Glomerular visceral epithelial cell (primary cell): ENCODE results near the gene GTF2IRD1.

ENCODE experiments used
- DNase-seq: peaks from one replicate; pipeline ENCODE4 v3.0.0-alpha.2; 2016; ENCODE audit errors: extremely low spot score

The GTF2IRD1 gene

GRCh38 chr7:74567318-74567668 lies 113.6 kb downstream of the GTF2IRD1 start:
- DNase-seq, result no peak

GRCh38 chr7:74568658-74569057 lies 115.0 kb downstream of the GTF2IRD1 start:
- DNase-seq, result no peak

- DNase-seq, result no peak
These were observed 115.9 kb downstream of the GTF2IRD1 start for GRCh38 chr7:74569501-74570075.

GRCh38 chr7:74570533-74571156 lies 116.9 kb downstream of the GTF2IRD1 start:
- DNase-seq, result no peak

GRCh38 chr7:74572301-74572979 lies 118.7 kb downstream of the GTF2IRD1 start:
- DNase-seq, result no peak

- no peak for DNase-seq
These were observed 119.8 kb downstream of the GTF2IRD1 start for GRCh38 chr7:74573512-74573911.

- DNase-seq, result peak; percentile 75
These were observed 121.5 kb downstream of the GTF2IRD1 start for GRCh38 chr7:74575083-74575784.

- DNase-seq, result no peak
These were observed 122.1 kb downstream of the GTF2IRD1 start for GRCh38 chr7:74575811-74576210.

- DNase-seq, result no peak
These were observed 126.3 kb downstream of the GTF2IRD1 start for GRCh38 chr7:74579800-74580685.

GRCh38 chr7:74581916-74582440 lies 128.3 kb downstream of the GTF2IRD1 start:
- no peak for DNase-seq

GRCh38 chr7:74582447-74583039 lies 128.8 kb downstream of the GTF2IRD1 start:
- DNase-seq, result no peak

GRCh38 chr7:74583630-74584029 lies 129.9 kb downstream of the GTF2IRD1 start:
- no peak for DNase-seq

- DNase-seq, result no peak
These were observed 130.7 kb downstream of the GTF2IRD1 start for GRCh38 chr7:74584160-74584954.

GRCh38 chr7:74585844-74586243 lies 132.1 kb downstream of the GTF2IRD1 start:
- no peak for DNase-seq

GRCh38 chr7:74586258-74587175 lies 132.8 kb downstream of the GTF2IRD1 start:
- DNase-seq, result no peak

GRCh38 chr7:74587435-74588126 lies 133.9 kb downstream of the GTF2IRD1 start:
- peak; percentile 97 for DNase-seq

GRCh38 chr7:74590813-74591212 lies 137.1 kb downstream of the GTF2IRD1 start:
- no peak for DNase-seq

- no peak for DNase-seq
These were observed 144.9 kb downstream of the GTF2IRD1 start for GRCh38 chr7:74598558-74598957.

- DNase-seq, result no peak
These were observed 145.5 kb downstream of the GTF2IRD1 start for GRCh38 chr7:74599244-74599643.
